Activated CD4-positive, alpha-beta T cell treated with anti-CD3 and anti-CD28 coated beads for 24 hours (primary cell): ENCODE results near the gene OCA2.
"Not testable (repeated sequence)": the region's sequence is repeated elsewhere in the genome, so short reads cannot be mapped to it uniquely, and the experiment has no call there.

Source experiments
- DNase-seq, 2 donors: peaks; one replicate each; pipeline ENCODE4 v3.0.0-alpha.2; 2020; ENCODE audit warnings: low read depth in 2 of 2

Gene OCA2

GRCh38 chr15:27771892-27772291 is 327.2 kb downstream of the OCA2 start:
- DNase-seq: no peak

GRCh38 chr15:27770769-27771554 is 328.2 kb downstream of the OCA2 start:
- DNase-seq: no peak

GRCh38 chr15:27770086-27770607 is 329.0 kb downstream of the OCA2 start:
- no peak for DNase-seq

- no peak for DNase-seq
Observed at GRCh38 chr15:27769652-27770051, 329.5 kb downstream of the OCA2 start.

- DNase-seq: no peak
Observed at GRCh38 chr15:27768732-27769475, 330.2 kb downstream of the OCA2 start.

GRCh38 chr15:27767918-27768640 is 331.0 kb downstream of the OCA2 start:
- DNase-seq: no peak

- DNase-seq: not testable (repeated sequence)
Observed at GRCh38 chr15:27767430-27767829, 331.7 kb downstream of the OCA2 start.

GRCh38 chr15:27764339-27764738 is 334.8 kb downstream of the OCA2 start:
- no peak for DNase-seq

- no peak for DNase-seq
Observed at GRCh38 chr15:27763514-27763913, 335.6 kb downstream of the OCA2 start.

GRCh38 chr15:27762471-27762870 is 336.6 kb downstream of the OCA2 start:
- DNase-seq: no peak

GRCh38 chr15:27757052-27757451 is 342.1 kb downstream of the OCA2 start:
- DNase-seq: no peak

GRCh38 chr15:27752691-27753090 is 346.4 kb downstream of the OCA2 start:
- no peak for DNase-seq

- DNase-seq: no peak
Observed at GRCh38 chr15:27747997-27748396, 351.1 kb downstream of the OCA2 start.

GRCh38 chr15:27746401-27746955 is 352.6 kb downstream of the OCA2 start:
- no peak for DNase-seq

- no peak for DNase-seq
Observed at GRCh38 chr15:27744641-27745040, 354.5 kb downstream of the OCA2 start.

GRCh38 chr15:27743638-27744037 is 355.5 kb downstream of the OCA2 start:
- no peak for DNase-seq

- no peak for DNase-seq
Observed at GRCh38 chr15:27742751-27743477, 356.2 kb downstream of the OCA2 start.

GRCh38 chr15:27741226-27741860 is 357.8 kb downstream of the OCA2 start:
- DNase-seq: no peak

- DNase-seq: no peak
Observed at GRCh38 chr15:27734785-27735495, 364.2 kb downstream of the OCA2 start.

GRCh38 chr15:27731776-27732175 is 367.3 kb downstream of the OCA2 start:
- DNase-seq: no peak
